Astrocyte (in vitro differentiated cells and primary cell): ENCODE results near the gene ROR2.

ENCODE experiments used
- EZH2 ChIP-seq: IDR thresholded peaks from 2 replicates; pipeline ENCODE4 v1.6.1; 2012; ENCODE audit warnings: mild to moderate bottlenecking, low read length, inconsistent platforms; ENCODE audit not compliant: insufficient read depth
- TF ChIP-seq, protein P1 (sequence below): IDR thresholded peaks from 2 replicates; pipeline ENCODE4 v1.5.1; 2011; ENCODE audit warnings: low read depth, mild to moderate bottlenecking, inconsistent platforms, low read length, moderate library complexity; ENCODE audit not compliant: insufficient read depth

- TF ChIP-seq, protein P1, sequence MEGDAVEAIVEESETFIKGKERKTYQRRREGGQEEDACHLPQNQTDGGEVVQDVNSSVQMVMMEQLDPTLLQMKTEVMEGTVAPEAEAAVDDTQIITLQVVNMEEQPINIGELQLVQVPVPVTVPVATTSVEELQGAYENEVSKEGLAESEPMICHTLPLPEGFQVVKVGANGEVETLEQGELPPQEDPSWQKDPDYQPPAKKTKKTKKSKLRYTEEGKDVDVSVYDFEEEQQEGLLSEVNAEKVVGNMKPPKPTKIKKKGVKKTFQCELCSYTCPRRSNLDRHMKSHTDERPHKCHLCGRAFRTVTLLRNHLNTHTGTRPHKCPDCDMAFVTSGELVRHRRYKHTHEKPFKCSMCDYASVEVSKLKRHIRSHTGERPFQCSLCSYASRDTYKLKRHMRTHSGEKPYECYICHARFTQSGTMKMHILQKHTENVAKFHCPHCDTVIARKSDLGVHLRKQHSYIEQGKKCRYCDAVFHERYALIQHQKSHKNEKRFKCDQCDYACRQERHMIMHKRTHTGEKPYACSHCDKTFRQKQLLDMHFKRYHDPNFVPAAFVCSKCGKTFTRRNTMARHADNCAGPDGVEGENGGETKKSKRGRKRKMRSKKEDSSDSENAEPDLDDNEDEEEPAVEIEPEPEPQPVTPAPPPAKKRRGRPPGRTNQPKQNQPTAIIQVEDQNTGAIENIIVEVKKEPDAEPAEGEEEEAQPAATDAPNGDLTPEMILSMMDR = no peak
- TF ChIP-seq EZH2 = no peak
Observed at GRCh38 chr9:91533382-91533781, 416.6 kb downstream of the ROR2 start.
